ENCODE data around the gene SLC4A9.

The SLC4A9 gene

GRCh38 chr5:140360101-140360500, at the start of gene SLC4A9:
SLC4A9 (plus strand) TSS chr5:140360194; CDS start chr5:140360237, 43 bp downstream.
- no peak for DNase-seq (ENCODE audit: low read depth)

GRCh38 chr5:140310434-140310833, 49.6 kb upstream of the SLC4A9 start:
- DNase-seq (ENCODE audit: low read depth): no peak

GRCh38 chr5:140311011-140311467, 49.0 kb upstream of the SLC4A9 start:
- no peak for DNase-seq (ENCODE audit: low read depth)

- no peak for DNase-seq (ENCODE audit: low read depth)
These were observed 47.8 kb upstream of the SLC4A9 start for GRCh38 chr5:140312067-140312790.

GRCh38 chr5:140312791-140313189, 47.2 kb upstream of the SLC4A9 start:
- DNase-seq (ENCODE audit: low read depth): no peak

GRCh38 chr5:140317859-140318258, 42.1 kb upstream of the SLC4A9 start:
- no peak for DNase-seq (ENCODE audit: low read depth)

- no peak for DNase-seq (ENCODE audit: low read depth)
These were observed 41.2 kb upstream of the SLC4A9 start for GRCh38 chr5:140318792-140319191.

GRCh38 chr5:140319833-140320232, 40.2 kb upstream of the SLC4A9 start:
- DNase-seq (ENCODE audit: low read depth): no peak

GRCh38 chr5:140321796-140322195, 38.2 kb upstream of the SLC4A9 start:
- no peak for DNase-seq (ENCODE audit: low read depth)

GRCh38 chr5:140322751-140323731, 37.0 kb upstream of the SLC4A9 start:
- DNase-seq (ENCODE audit: low read depth): no peak

GRCh38 chr5:140324041-140324600, 35.9 kb upstream of the SLC4A9 start:
- DNase-seq (ENCODE audit: low read depth): no peak

GRCh38 chr5:140324617-140325241, 35.3 kb upstream of the SLC4A9 start:
- no peak for DNase-seq (ENCODE audit: low read depth)

- no peak for DNase-seq (ENCODE audit: low read depth)
These were observed 34.5 kb upstream of the SLC4A9 start for GRCh38 chr5:140325486-140325885.

- DNase-seq (ENCODE audit: low read depth): no peak
These were observed 32.4 kb upstream of the SLC4A9 start for GRCh38 chr5:140327589-140327988.

GRCh38 chr5:140328036-140328764, 31.8 kb upstream of the SLC4A9 start:
- DNase-seq (ENCODE audit: low read depth): no peak

GRCh38 chr5:140329739-140330481, 30.1 kb upstream of the SLC4A9 start:
- no peak for DNase-seq (ENCODE audit: low read depth)

GRCh38 chr5:140331638-140332037, 28.4 kb upstream of the SLC4A9 start:
- no peak for DNase-seq (ENCODE audit: low read depth)

- no peak for DNase-seq (ENCODE audit: low read depth)
These were observed 23.6 kb upstream of the SLC4A9 start for GRCh38 chr5:140336388-140336787.

GRCh38 chr5:140337880-140338279, 22.1 kb upstream of the SLC4A9 start:
- no peak for DNase-seq (ENCODE audit: low read depth)

GRCh38 chr5:140338336-140338735, 21.7 kb upstream of the SLC4A9 start:
- DNase-seq (ENCODE audit: low read depth): no peak

- DNase-seq (ENCODE audit: low read depth): no peak
These were observed 21.1 kb upstream of the SLC4A9 start for GRCh38 chr5:140338908-140339307.

All from stimulated activated CD8-positive, alpha-beta memory T cell treated with anti-CD3 and anti-CD28 coated beads, Interleukin-15, amount 100 ng/mL, for 24 hours (primary cell).